Measurements from ENCODE around the gene LTB.

DNA sequence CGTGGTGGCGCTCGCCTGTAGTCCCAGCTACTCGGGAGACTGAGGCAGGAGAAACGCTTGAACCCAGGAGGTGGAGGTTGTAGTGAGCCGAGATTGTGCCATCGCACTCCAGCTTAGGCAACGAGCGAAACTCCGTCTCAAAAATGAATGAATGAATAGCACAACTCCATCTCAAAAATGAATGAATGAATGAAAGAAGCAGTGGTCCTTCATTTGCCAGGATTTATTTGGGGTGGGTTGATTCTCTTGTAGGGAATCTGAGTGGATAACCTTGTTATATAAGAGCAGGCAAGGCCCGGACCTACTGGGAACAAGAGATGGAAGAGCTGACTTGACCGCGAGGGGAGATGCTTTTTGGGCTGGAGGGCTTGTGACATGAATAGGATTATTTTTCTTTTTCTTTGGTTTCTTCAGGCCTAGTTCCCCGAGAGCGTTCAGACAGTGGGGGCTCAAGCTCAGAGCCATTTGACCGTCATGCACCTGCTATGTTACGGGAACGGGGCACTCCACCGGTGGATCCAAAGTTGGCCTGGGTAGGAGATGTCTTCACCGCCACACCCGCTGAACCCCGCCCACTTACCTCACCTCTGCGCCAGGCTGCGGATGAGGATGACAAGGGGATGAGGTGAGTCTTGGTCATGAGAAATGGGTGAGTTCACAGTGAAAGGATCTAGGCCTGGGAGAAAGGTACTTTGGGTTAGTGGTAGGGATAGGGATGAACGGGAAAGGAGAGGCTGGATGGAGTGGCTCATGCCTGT is 48.1 kb upstream of the LTB start:
- TF ChIP-seq POLR2AphosphoS5 (IDR thresholded peaks at IDR 0.05) (no peak), POLR2A (IDR thresholded peaks at IDR 0.05) (no peak)
- TF ChIP-seq, protein P1, sequence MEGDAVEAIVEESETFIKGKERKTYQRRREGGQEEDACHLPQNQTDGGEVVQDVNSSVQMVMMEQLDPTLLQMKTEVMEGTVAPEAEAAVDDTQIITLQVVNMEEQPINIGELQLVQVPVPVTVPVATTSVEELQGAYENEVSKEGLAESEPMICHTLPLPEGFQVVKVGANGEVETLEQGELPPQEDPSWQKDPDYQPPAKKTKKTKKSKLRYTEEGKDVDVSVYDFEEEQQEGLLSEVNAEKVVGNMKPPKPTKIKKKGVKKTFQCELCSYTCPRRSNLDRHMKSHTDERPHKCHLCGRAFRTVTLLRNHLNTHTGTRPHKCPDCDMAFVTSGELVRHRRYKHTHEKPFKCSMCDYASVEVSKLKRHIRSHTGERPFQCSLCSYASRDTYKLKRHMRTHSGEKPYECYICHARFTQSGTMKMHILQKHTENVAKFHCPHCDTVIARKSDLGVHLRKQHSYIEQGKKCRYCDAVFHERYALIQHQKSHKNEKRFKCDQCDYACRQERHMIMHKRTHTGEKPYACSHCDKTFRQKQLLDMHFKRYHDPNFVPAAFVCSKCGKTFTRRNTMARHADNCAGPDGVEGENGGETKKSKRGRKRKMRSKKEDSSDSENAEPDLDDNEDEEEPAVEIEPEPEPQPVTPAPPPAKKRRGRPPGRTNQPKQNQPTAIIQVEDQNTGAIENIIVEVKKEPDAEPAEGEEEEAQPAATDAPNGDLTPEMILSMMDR (IDR thresholded peaks at IDR 0.05), result no peak
